A549 (cell line): ENCODE measurements around the gene OPCML. TPM values are rescaled to one million over a fixed set of nuclear protein-coding genes. Genes with fewer than 3 reads are reported as not detected.

Source experiments
- ATAC-seq, 2 experiments: fragments of 200-7000 bp in 1 of 2; fragments of >200 bp in 1 of 2; cut with Nextera tagmentation in 1 of 2; cut with Tn5 transposase in 1 of 2; 3 replicates each; pipeline versions ENCODE4 v1.8.0 to v1.9.1; 2018 to 2020; ENCODE audit warnings: mild to moderate bottlenecking in 1 of 2, moderate library complexity in 1 of 2
- CTCF ChIA-PET: fragments of 300-600 bp; sonication (Branson Sonifier 250); formaldehyde crosslinking; extraction: SDS; loops from one replicate; lab custom pipeline; 2021; ENCODE audit warnings: antibody characterized with exemption, inconsistent platforms; lab: Yijun Ruan, JAX
- POLR2A ChIA-PET: fragments of 350-600 bp; formaldehyde crosslinking; extraction: SDS; loops from one replicate; lab custom pipeline; 2021; ENCODE audit warnings: antibody characterized with exemption, inconsistent platforms; lab: Yijun Ruan, JAX
- DNase-seq, 2 experiments: peaks; one replicate each; pipeline versions ENCODE4 v3.0.0 to v3.0.0-alpha.2; 2011 to 2016; ENCODE audit warnings: low read depth in 1 of 2, low spot score in 1 of 2
- FAIRE-seq: peaks from 2 replicates; lab custom pipeline; 2011; peaks lifted over from hg19 to GRCh38; lab: Jason Lieb, UNC
- H3K27ac ChIP-seq, 2 experiments: fragments of >200 bp; sonication (Bioruptor Twin); formaldehyde crosslinking; 3 replicates each; pipeline ENCODE4 v1.5.1; 2016 to 2017
- H3K4me1 ChIP-seq: fragments of >200 bp; sonication (Bioruptor Twin); formaldehyde crosslinking; 3 replicates; pipeline ENCODE4 v1.6.1; 2016
- H3K4me2 ChIP-seq: fragments of >200 bp; sonication (Bioruptor Twin); formaldehyde crosslinking; 3 replicates; pipeline ENCODE4 v1.6.1; 2016
- H3K4me3 ChIP-seq: fragments of >200 bp; sonication (Bioruptor Twin); formaldehyde crosslinking; 3 replicates; pipeline ENCODE4 v1.5.1; 2016
- H3K9me3 ChIP-seq: fragments of >200 bp; sonication (Bioruptor Twin); formaldehyde crosslinking; 3 replicates; pipeline ENCODE4 v1.6.1; 2016
- BCL3 ChIP-seq: fragments of >200 bp; sonication (Bioruptor Twin); formaldehyde crosslinking; IDR thresholded peaks from 3 replicates; pipeline ENCODE4 v1.6.1; 2016
- BHLHE40 ChIP-seq: IDR thresholded peaks from 2 replicates; pipeline ENCODE4 v1.6.1; 2012; ENCODE audit warnings: low read depth, low read length, inconsistent platforms
- CBX2 ChIP-seq: fragments of 200-600 bp; sonication (generic); IDR thresholded peaks from 2 replicates; pipeline ENCODE4 v1.6.1; 2016; ENCODE audit warnings: low read depth, mild to moderate bottlenecking, borderline replicate concordance
- CEBPB ChIP-seq, 2 experiments: fragments of >200 bp in 1 of 2; sonication (Bioruptor Twin) in 1 of 2; formaldehyde crosslinking in 1 of 2; IDR thresholded peaks; 2 replicates each; pipeline ENCODE4 v1.6.1; 2012 to 2016
- CHD2 ChIP-seq: fragments of 150-350 bp; IDR thresholded peaks from 2 replicates; pipeline ENCODE4 v1.6.1; 2014; ENCODE audit warnings: low read length; ENCODE audit not compliant: partially characterized antibody
- EP300 ChIP-seq, 2 experiments: fragments of >200 bp; sonication (Bioruptor Twin); formaldehyde crosslinking; IDR thresholded peaks; 2 replicates in 1 of 2; 3 replicates in 1 of 2; pipeline ENCODE4 v1.6.1; 2016 to 2017
- FOSB ChIP-seq: fragments of 250-450 bp; sonication (Bioruptor Pico); IDR thresholded peaks from 2 replicates; pipeline ENCODE4 v1.5.0; 2020; ENCODE audit warnings: mild to moderate bottlenecking, moderate library complexity
- HES2 ChIP-seq: fragments of >200 bp; sonication (Bioruptor Twin); formaldehyde crosslinking; IDR thresholded peaks from 2 replicates; pipeline ENCODE4 v1.6.1; 2016
- HMGXB4 ChIP-seq: fragments of 250-450 bp; sonication (Bioruptor Pico); IDR thresholded peaks from 2 replicates; pipeline ENCODE4 v1.5.0; 2021; ENCODE audit warnings: mild to moderate bottlenecking, moderate library complexity, borderline replicate concordance
- HOXA7 ChIP-seq: fragments of 250-450 bp; sonication (Bioruptor Pico); IDR thresholded peaks from 2 replicates; pipeline ENCODE4 v1.5.0; 2020; ENCODE audit warnings: mild to moderate bottlenecking, moderate library complexity
- HOXB5 ChIP-seq: fragments of 250-450 bp; sonication (Bioruptor Pico); IDR thresholded peaks from 2 replicates; pipeline ENCODE4 v1.5.0; 2020; ENCODE audit warnings: mild to moderate bottlenecking, moderate library complexity
- JUN ChIP-seq, 2 experiments: fragments of >200 bp; sonication (Bioruptor Twin); formaldehyde crosslinking; IDR thresholded peaks; 2 replicates in 1 of 2; 3 replicates in 1 of 2; pipeline ENCODE4 v1.6.1; 2016 to 2017
- KDM5A ChIP-seq: fragments of 200-600 bp; sonication (generic); IDR thresholded peaks from 2 replicates; pipeline ENCODE4 v1.6.1; 2016; ENCODE audit warnings: antibody characterized with exemption, mild to moderate bottlenecking
- MAZ ChIP-seq: fragments of 150-350 bp; IDR thresholded peaks from 2 replicates; pipeline ENCODE4 v1.6.1; 2014; ENCODE audit warnings: antibody characterized with exemption, low read depth, low read length, borderline replicate concordance
- PHF8 ChIP-seq: fragments of 200-600 bp; sonication (generic); IDR thresholded peaks from 2 replicates; pipeline ENCODE4 v1.6.1; 2016; ENCODE audit warnings: low read depth, mild to moderate bottlenecking, antibody characterized with exemption, moderate library complexity, borderline replicate concordance
- POLR2AphosphoS2 ChIP-seq: conservative IDR thresholded peaks from 2 replicates; pipeline ENCODE4 v1.6.1; 2012; ENCODE audit warnings: low read length, improper control_type of control experiment, inconsistent platforms
- RAD21 ChIP-seq, 2 experiments: fragments of >200 bp in 1 of 2; sonication (Bioruptor Twin) in 1 of 2; formaldehyde crosslinking in 1 of 2; IDR thresholded peaks in 1 of 2; conservative IDR thresholded peaks in 1 of 2; 2 replicates in 1 of 2; 3 replicates in 1 of 2; pipeline ENCODE4 v1.6.1; 2012 to 2018; ENCODE audit warnings: inconsistent platforms in 1 of 2
- RCOR1 ChIP-seq: fragments of 150-350 bp; IDR thresholded peaks from 2 replicates; pipeline ENCODE4 v1.6.1; 2014; ENCODE audit warnings: antibody characterized with exemption, low read length, low read depth
- RNF2 ChIP-seq: fragments of 200-600 bp; sonication (generic); IDR thresholded peaks from 2 replicates; pipeline ENCODE4 v1.6.1; 2016; ENCODE audit warnings: low read depth, mild to moderate bottlenecking, antibody characterized with exemption, moderate library complexity, borderline replicate concordance
- TFCP2L1 ChIP-seq: fragments of 250-450 bp; sonication (Bioruptor Pico); IDR thresholded peaks from 2 replicates; pipeline ENCODE4 v1.5.0; 2021; ENCODE audit warnings: mild to moderate bottlenecking
- ZFP36 ChIP-seq: fragments of 450-650 bp; IDR thresholded peaks from 2 replicates; pipeline ENCODE4 v1.6.1; 2014; ENCODE audit warnings: borderline replicate concordance; ENCODE audit not compliant: partially characterized antibody
- ZNF302 ChIP-seq: fragments of 250-450 bp; sonication (Bioruptor Pico); IDR thresholded peaks from 2 replicates; pipeline ENCODE4 v1.9.0; 2021; ENCODE audit warnings: inconsistent platforms, mild to moderate bottlenecking, moderate library complexity
- WGBS: methylation state at CpG from one replicate; pipeline ENCODE4 v1.1.6; 2017; ENCODE audit errors: missing lambda C conversion rate; 5-methylcytosine and 5-hydroxymethylcytosine counted together
- polyA plus RNA-seq, 4 experiments: library from polyadenylated mRNA; depleted of rRNA in 3 of 4; stranded (reverse); fragments of >200 nt; fragmentation: RNase III in 1 of 4; extraction: RNeasy Plus Mini Kit Qiagen cat#74134 plus additional on column Dnase treatment in 1 of 4; gene quantifications; 2 replicates in 3 of 4; 3 replicates in 1 of 4; pipeline ENCODE4 v1.2.3, GENCODE V29; 2011 to 2017
- TF ChIP-seq, protein P1 (sequence below): IDR thresholded peaks from 2 replicates; pipeline ENCODE4 v1.6.1; 2012

Gene OPCML
- polyA plus RNA-seq, 2 of the 4 experiments (the other 2 are of a cell fraction) = not detected

- ATAC-seq = no peak
- Histone ChIP-seq H3K4me2 (no peak overlapping the region), H3K27ac (no peak overlapping the region), H3K9me3 (no peaks in the 10 kb centered on the region), H3K4me1 (no peaks in the 10 kb centered on the region), H3K4me3 (no peak overlapping the region)
- no peak for FAIRE-seq
- TF ChIP-seq RNF2 (no peak), EP300 (IDR thresholded peaks at IDR 0.05) (no peak), HOXB5 (CRISPR knock-in tag) (no peak), CHD2 (no peak), ZNF302 (CRISPR knock-in tag) (no peak), MAZ (no peak), POLR2AphosphoS2 (no peak), JUN (IDR thresholded peaks at IDR 0.05) (no peak), ZFP36 (no peak), CEBPB (IDR thresholded peaks at IDR 0.05) (no peak), KDM5A (no peak), RCOR1 (no peak), BCL3 (no peak), RAD21 (conservative IDR thresholded peaks at IDR 0.05 in 1 of 2, IDR thresholded peaks at IDR 0.05 in 1 of 2) (no peak), BHLHE40 (no peak)
- WGBS = 0% methylated on average over 4 of the region's 42 CpGs
- CTCF ChIA-PET = interaction anchor here (0.7 to 2.5 kb wide), 2 partner anchors 18 to 1236 kb away, joined by 3 to 8 read pairs; no protein-coding TSS in a partner anchor
- POLR2A ChIA-PET = no interaction called here
- no peak for DNase-seq
Observed at GRCh38 chr11:132942611-132943356, 589.5 kb downstream of the OPCML start.

DNA sequence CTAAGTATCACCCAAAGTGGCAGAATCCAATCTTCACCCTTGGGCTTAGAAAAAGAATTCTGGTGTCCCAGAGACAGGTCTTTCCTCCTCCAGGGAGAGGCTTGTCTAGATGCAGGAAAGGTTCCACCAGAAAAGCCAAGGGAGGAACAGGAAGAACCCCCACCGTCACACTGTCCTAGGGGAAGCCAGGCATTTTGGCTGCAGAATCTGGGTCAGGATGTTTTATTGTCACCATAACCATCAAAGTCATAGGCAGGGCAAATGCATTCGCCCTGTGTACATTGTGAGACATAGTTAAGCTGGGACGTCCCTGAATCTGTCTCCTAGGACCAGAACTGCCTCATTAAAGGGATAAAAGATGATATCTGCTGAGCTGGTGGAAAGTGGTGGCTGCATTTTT, 590.5 kb downstream of the OPCML start:
- TF ChIP-seq RNF2 (no peak), HES2 (no peak), TFCP2L1 (CRISPR knock-in tag) (no peak), PHF8 (no peak), FOSB (no peak), EP300 (IDR thresholded peaks at IDR 0.05) (no peak), HMGXB4 (CRISPR knock-in tag) (no peak), MAZ (no peak), CBX2 (no peak), HOXA7 (CRISPR knock-in tag) (no peak)
- TF ChIP-seq, protein P1, sequence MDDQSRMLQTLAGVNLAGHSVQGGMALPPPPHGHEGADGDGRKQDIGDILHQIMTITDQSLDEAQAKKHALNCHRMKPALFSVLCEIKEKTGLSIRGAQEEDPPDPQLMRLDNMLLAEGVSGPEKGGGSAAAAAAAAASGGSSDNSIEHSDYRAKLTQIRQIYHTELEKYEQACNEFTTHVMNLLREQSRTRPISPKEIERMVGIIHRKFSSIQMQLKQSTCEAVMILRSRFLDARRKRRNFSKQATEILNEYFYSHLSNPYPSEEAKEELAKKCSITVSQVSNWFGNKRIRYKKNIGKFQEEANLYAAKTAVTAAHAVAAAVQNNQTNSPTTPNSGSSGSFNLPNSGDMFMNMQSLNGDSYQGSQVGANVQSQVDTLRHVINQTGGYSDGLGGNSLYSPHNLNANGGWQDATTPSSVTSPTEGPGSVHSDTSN = no peak
- TF ChIP-seq, all 56 proteins: peak for 0
- ChIA-PET POLR2A (no interaction called here), CTCF (interaction anchor here (1.0 to 2.5 kb wide), 6 partner anchors 10 to 1193 kb away, joined by 3 to 8 read pairs (median 5); no protein-coding TSS in a partner anchor)
- no peak for FAIRE-seq
- Histone ChIP-seq H3K4me2 (no peak overlapping the region), H3K9me3 (no peaks in the 10 kb centered on the region), H3K4me1 (no peaks in the 10 kb centered on the region), H3K4me3 (no peak overlapping the region), H3K27ac (no peak overlapping the region)
- ATAC-seq = no peak
- DNase-seq = no peak
- WGBS = 0% methylated on average over 3 of the region's 3 CpGs
